MCF 10A (cell line): ENCODE measurements around the gene FAM32A. TPM values are rescaled to one million over a fixed set of nuclear protein-coding genes. Genes with fewer than 3 reads are reported as not detected.

ENCODE experiments used
- BruUV-seq: library from RNA; stranded (reverse); fragments of 400-500 nt; replicated peaks from 2 replicates; lab custom pipeline; 2021; lab: Mats Ljungman, UMichigan
- CTCF ChIA-PET: fragments of 300-600 bp; sonication (Branson Sonifier 250); formaldehyde crosslinking; extraction: SDS; loops from one replicate; lab custom pipeline; 2021; ENCODE audit warnings: antibody characterized with exemption, inconsistent platforms; lab: Yijun Ruan, JAX
- POLR2A ChIA-PET: fragments of 300-600, 350-650 bp; sonication (Branson Sonifier 250); formaldehyde crosslinking; extraction: SDS; loops from one replicate; lab custom pipeline; 2020; ENCODE audit warnings: antibody characterized with exemption, inconsistent platforms; lab: Yijun Ruan, JAX
- DNase-seq: peaks from one replicate; pipeline ENCODE4 v3.0.0-alpha.2; 2018; ENCODE audit not compliant: unreplicated experiment
- H3K27ac Mint-ChIP-seq: one replicate; pipeline ENCODE4 v1.8.0; 2022; ENCODE audit warnings: mild to moderate bottlenecking, low read depth, mixed read lengths; ENCODE audit not compliant: unreplicated experiment
- H3K27me3 Mint-ChIP-seq: one replicate; pipeline ENCODE4 v1.8.0; 2022; ENCODE audit warnings: mixed read lengths; ENCODE audit not compliant: insufficient read depth, unreplicated experiment
- H3K36me3 Mint-ChIP-seq: one replicate; pipeline ENCODE4 v1.8.0; 2022; ENCODE audit warnings: mild to moderate bottlenecking, moderate library complexity, mixed read lengths; ENCODE audit not compliant: insufficient read depth, unreplicated experiment
- H3K4me1 Mint-ChIP-seq: one replicate; pipeline ENCODE4 v1.8.0; 2022; ENCODE audit warnings: mixed read lengths; ENCODE audit not compliant: insufficient read depth, unreplicated experiment
- H3K4me3 Mint-ChIP-seq: one replicate; pipeline ENCODE4 v1.8.0; 2022; ENCODE audit warnings: mild to moderate bottlenecking, moderate library complexity, mixed read lengths; ENCODE audit not compliant: unreplicated experiment
- H3K9me3 Mint-ChIP-seq: one replicate; pipeline ENCODE4 v1.8.0; 2022; ENCODE audit warnings: mixed read lengths; ENCODE audit not compliant: unreplicated experiment
- intact Hi-C: fragments of 100-400 bp; cut with micrococcal nuclease; formaldehyde crosslinking; loops from 2 replicates; pipeline ENCODE4 v1.14.1; 2022
- total RNA-seq: library from RNA; stranded (reverse); gene quantifications from 2 replicates; pipeline ENCODE4 v1.2.3, GENCODE V29; 2022
- TF ChIP-seq, protein P1 (sequence below): fragments of 200-600 bp; IDR thresholded peaks from one replicate; pipeline ENCODE4 v1.8.0; 2022; ENCODE audit warnings: antibody characterized with exemption, mild to moderate bottlenecking; ENCODE audit not compliant: unreplicated experiment

Gene FAM32A
- total RNA-seq, 1 experiment from 2014 or later = 48.1 TPM

DNA sequence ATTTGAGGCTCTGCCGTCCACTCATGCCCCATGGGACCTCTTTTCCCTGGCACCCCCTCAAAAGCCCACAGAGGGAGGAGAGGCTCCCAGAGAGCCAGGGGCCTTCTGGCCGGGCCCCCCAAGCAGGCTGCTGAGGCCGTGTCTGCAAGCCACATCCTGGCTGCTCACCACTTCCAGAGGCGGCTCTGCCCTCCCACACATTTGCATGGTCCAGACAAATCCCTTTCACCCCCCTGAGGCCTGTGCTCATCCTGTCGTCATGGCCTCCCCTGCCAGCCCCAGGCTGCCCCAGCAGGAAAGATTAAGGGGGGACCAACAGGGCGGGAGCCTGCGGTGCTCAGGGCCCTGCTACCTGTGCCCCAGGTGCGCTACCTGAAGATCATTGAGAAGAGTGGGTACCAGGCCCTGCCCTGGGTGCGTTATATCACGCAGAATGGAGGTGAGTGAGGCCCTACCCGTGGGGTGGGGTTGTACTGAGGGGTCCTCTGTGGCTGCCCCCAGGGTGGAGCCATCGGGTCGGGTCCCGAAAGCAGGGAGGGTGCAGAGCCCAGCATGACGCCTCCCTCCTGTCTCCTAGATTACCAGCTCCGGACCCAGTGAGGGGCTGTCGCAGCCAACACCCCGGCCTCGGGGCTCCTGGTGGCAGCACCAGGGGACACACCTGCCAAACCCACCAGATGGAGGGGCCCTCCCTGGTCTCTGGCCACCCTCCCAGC is 48.8 kb downstream of the FAM32A start:
- ChIA-PET POLR2A (no interaction called here), CTCF (interaction anchor here (1.1 kb wide), 1 partner anchor 13 kb away, joined by 3 read pairs; no protein-coding TSS in a partner anchor)
- Mint-ChIP-seq H3K4me1 (no peaks in the 10 kb centered on the region), H3K36me3 (peaks cover 51% of the 10 kb centered on the region), H3K4me3 (no peak overlapping the region), H3K9me3 (no peaks in the 10 kb centered on the region), H3K27ac (no peak overlapping the region), H3K27me3 (no peaks in the 10 kb centered on the region)
- no TSS peak for BruUV-seq
- intact Hi-C loops = no loop called here
- TF ChIP-seq, protein P1, sequence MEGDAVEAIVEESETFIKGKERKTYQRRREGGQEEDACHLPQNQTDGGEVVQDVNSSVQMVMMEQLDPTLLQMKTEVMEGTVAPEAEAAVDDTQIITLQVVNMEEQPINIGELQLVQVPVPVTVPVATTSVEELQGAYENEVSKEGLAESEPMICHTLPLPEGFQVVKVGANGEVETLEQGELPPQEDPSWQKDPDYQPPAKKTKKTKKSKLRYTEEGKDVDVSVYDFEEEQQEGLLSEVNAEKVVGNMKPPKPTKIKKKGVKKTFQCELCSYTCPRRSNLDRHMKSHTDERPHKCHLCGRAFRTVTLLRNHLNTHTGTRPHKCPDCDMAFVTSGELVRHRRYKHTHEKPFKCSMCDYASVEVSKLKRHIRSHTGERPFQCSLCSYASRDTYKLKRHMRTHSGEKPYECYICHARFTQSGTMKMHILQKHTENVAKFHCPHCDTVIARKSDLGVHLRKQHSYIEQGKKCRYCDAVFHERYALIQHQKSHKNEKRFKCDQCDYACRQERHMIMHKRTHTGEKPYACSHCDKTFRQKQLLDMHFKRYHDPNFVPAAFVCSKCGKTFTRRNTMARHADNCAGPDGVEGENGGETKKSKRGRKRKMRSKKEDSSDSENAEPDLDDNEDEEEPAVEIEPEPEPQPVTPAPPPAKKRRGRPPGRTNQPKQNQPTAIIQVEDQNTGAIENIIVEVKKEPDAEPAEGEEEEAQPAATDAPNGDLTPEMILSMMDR = no peak
- no peak for DNase-seq

DNA sequence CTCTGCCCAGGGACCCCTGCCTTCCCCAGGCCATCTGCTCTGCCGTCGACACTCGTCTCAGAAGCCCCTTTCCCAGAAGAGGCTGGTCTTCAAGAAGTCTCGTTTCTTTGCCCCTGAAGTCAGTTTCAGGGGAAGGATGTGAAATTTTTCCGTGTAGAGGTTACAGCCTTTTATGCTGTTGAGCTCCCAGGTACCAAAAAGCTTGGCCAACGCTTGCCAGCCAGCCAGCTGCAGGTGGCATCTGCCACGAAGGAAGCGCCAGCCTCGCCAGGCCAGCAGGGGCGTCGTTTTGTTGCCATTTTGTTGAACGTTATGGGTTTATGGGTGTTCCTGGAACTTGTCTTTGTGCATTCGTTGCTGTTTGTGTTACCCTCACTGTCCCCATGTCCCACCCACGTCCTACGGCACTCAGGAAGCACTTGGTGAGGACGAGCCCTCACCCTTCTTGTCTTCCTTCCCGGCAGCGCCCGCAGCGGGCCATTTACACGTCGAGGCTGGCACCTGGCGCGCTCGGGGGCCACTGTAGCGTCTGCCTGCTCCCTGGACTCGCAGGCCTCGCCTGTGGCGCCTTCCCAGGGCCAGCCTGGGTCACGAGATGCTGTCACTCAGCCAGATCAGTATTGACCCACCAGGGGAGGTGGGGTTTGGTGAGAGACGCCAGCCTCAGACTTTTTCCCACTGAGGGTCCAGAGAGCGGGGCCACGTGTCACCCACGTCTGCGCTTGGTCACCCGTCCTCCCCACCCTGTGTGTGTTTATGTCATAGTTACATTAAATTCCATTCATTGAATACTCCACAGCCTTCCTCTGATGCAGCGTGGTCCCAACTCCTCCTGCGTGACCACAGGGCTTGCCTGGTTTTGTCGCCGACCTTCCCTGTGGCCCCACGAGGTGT is 49.6 kb downstream of the FAM32A start:
- no TSS peak for BruUV-seq
- TF ChIP-seq, protein P1 = no peak
- DNase-seq = no peak
- no peaks in the 10 kb centered on the region for H3K9me3 Mint-ChIP-seq
- no peak overlapping the region for H3K4me3 Mint-ChIP-seq
- no peaks in the 10 kb centered on the region for H3K4me1 Mint-ChIP-seq
- peaks cover 48% of the 10 kb centered on the region for H3K36me3 Mint-ChIP-seq
- POLR2A ChIA-PET = interaction anchor here (0.5 to 0.8 kb wide), 2 partner anchors 9 to 16 kb away, joined by 3 to 4 read pairs; no protein-coding TSS in a partner anchor
- H3K27me3 Mint-ChIP-seq = no peaks in the 10 kb centered on the region
- CTCF ChIA-PET = interaction anchor here (0.8 to 1.1 kb wide), 3 partner anchors 12 to 182 kb away, joined by 3 to 5 read pairs (median 3); no protein-coding TSS in a partner anchor
- no peak overlapping the region for H3K27ac Mint-ChIP-seq
- intact Hi-C loops = no loop called here

- intact Hi-C loops = no loop called here
- peaks cover 38% of the 10 kb centered on the region for H3K36me3 Mint-ChIP-seq
- no peak overlapping the region for H3K4me3 Mint-ChIP-seq
- ChIA-PET POLR2A (interaction anchor here (0.8 kb wide), 1 partner anchor 7 kb away, joined by 4 read pairs; no protein-coding TSS in a partner anchor), CTCF (interaction anchor here (0.8 to 1.3 kb wide), 3 partner anchors 11 to 181 kb away, joined by 3 to 6 read pairs (median 5); no protein-coding TSS in a partner anchor)
- no peak overlapping the region for H3K27ac Mint-ChIP-seq
- TF ChIP-seq, protein P1 = no peak
- no peak for DNase-seq
- no peaks in the 10 kb centered on the region for H3K4me1 Mint-ChIP-seq
- no TSS peak for BruUV-seq
- H3K9me3 Mint-ChIP-seq = no peaks in the 10 kb centered on the region
- no peaks in the 10 kb centered on the region for H3K27me3 Mint-ChIP-seq
Measured at GRCh38 chr19:16235811-16236652, 50.8 kb downstream of the FAM32A start.

Other genes with a start within 250 kb of the FAM32A start
- gene OR10H4, start 236.4 kb upstream of the FAM32A start, total RNA-seq = not detected in 2 replicates
- 355 and 424 TPM in 2 replicates for gene TPM4, start 108.9 kb upstream of the FAM32A start, total RNA-seq
- 41.6 and 50.1 TPM in 2 replicates for gene RAB8A, start 73.5 kb upstream of the FAM32A start, total RNA-seq
- 0.49 TPM in 1 of 2 replicates, not detected in the other for gene HSH2D, start 41.7 kb upstream of the FAM32A start, total RNA-seq
- not detected in 2 replicates for gene CIB3, start 11.9 kb upstream of the FAM32A start, total RNA-seq
- gene AP1M1, start 12.5 kb downstream of the FAM32A start, total RNA-seq = 53.8 and 62.1 TPM in 2 replicates
- 3.3 and 3.8 TPM in 2 replicates for gene KLF2, start 139.4 kb downstream of the FAM32A start, total RNA-seq